PC-9 (cell line): Measurements from ENCODE around the gene ZNF709. TPM values are rescaled to one million over a fixed set of nuclear protein-coding genes. Genes with fewer than 3 reads are reported as not detected.

ENCODE experiments used
- BruUV-seq: library from RNA; stranded (reverse); fragments of 400-500 nt; replicated peaks from 2 replicates; lab custom pipeline; 2021; lab: Mats Ljungman, UMichigan
- CTCF ChIA-PET: fragments of 300-600 bp; sonication (Branson Sonifier 250); formaldehyde crosslinking; loops from one replicate; lab custom pipeline; 2022; ENCODE audit warnings: antibody characterized with exemption; lab: Charles Lee
- POLR2A ChIA-PET: fragments of 300-600 bp; sonication (Branson Sonifier 250); formaldehyde crosslinking; loops from one replicate; lab custom pipeline; 2022; ENCODE audit warnings: antibody characterized with exemption; ENCODE audit not compliant: unreplicated experiment; lab: Charles Lee
- DNase-seq, 2 experiments: peaks; one replicate each; pipeline versions ENCODE4 v3.0.0 to v3.0.0-alpha.2; 2015 to 2022; ENCODE audit warnings: mixed read lengths in 1 of 2
- H2AFZ ChIP-seq: fragments of 200-600 bp; sonication (generic); 2 replicates; pipeline ENCODE4 v1.8.1; 2017; ENCODE audit warnings: antibody characterized with exemption
- H3F3A ChIP-seq: fragments of 200-600 bp; sonication (generic); 2 replicates; pipeline ENCODE4 v1.8.1; 2017; ENCODE audit warnings: antibody characterized with exemption, mild to moderate bottlenecking, low read depth; ENCODE audit not compliant: insufficient read depth
- H3K27ac ChIP-seq: fragments of 200-600 bp; sonication (generic); 2 replicates; pipeline ENCODE4 v1.6.1; 2016; ENCODE audit warnings: mixed run types
- H3K27me3 ChIP-seq: fragments of 200-600 bp; sonication (generic); 2 replicates; pipeline ENCODE4 v1.6.1; 2016; ENCODE audit warnings: low read depth, mixed run types; ENCODE audit not compliant: insufficient read depth
- H3K36me3 ChIP-seq: fragments of 200-600 bp; sonication (generic); 2 replicates; pipeline ENCODE4 v1.6.1; 2016; ENCODE audit warnings: low read depth, mixed run types
- H3K4me1 ChIP-seq: fragments of 200-600 bp; sonication (generic); replicated peaks from 2 replicates; pipeline ENCODE4 v1.6.1; 2016; ENCODE audit warnings: mixed run types; ENCODE audit not compliant: insufficient read depth
- H3K4me2 ChIP-seq: fragments of 200-600 bp; sonication (generic); 2 replicates; pipeline ENCODE4 v1.6.1; 2017; ENCODE audit warnings: mixed run types
- H3K4me3 ChIP-seq: fragments of 200-600 bp; sonication (generic); 2 replicates; pipeline ENCODE4 v1.6.1; 2016; ENCODE audit warnings: mixed run types
- H3K79me2 ChIP-seq: fragments of 200-600 bp; sonication (generic); 2 replicates; pipeline ENCODE4 v1.6.1; 2017; ENCODE audit warnings: low read depth, mixed run types
- H3K9me2 ChIP-seq: fragments of 200-600 bp; sonication (generic); 2 replicates; pipeline ENCODE4 v1.8.1; 2017; ENCODE audit warnings: mild to moderate bottlenecking; ENCODE audit not compliant: insufficient read depth
- H3K9me3 ChIP-seq: fragments of 200-600 bp; sonication (generic); 2 replicates; pipeline ENCODE4 v1.8.1; 2016; ENCODE audit warnings: low read depth; ENCODE audit not compliant: insufficient read depth
- H4K20me1 ChIP-seq: fragments of 200-600 bp; sonication (generic); 2 replicates; pipeline ENCODE4 v1.8.1; 2017; ENCODE audit not compliant: insufficient read depth
- CTCF ChIP-seq: fragments of 200-600 bp; sonication (generic); conservative IDR thresholded peaks from 2 replicates; pipeline ENCODE4 v1.6.1; 2017; ENCODE audit warnings: mixed run types, antibody characterized with exemption, mild to moderate bottlenecking, moderate library complexity
- EZH2 ChIP-seq: fragments of 200-600 bp; sonication (generic); IDR thresholded peaks from 2 replicates; pipeline ENCODE4 v1.8.0; 2017; ENCODE audit warnings: antibody characterized with exemption, low read depth
- intact Hi-C: fragments of 100-400 bp; cut with micrococcal nuclease; formaldehyde crosslinking; loops from one replicate; pipeline ENCODE4 v1.10.0; 2022; ENCODE audit not compliant: unreplicated experiment
- total RNA-seq: library from RNA; stranded (reverse); gene quantifications from 2 replicates; pipeline ENCODE4 v1.2.3, GENCODE V29; 2021

The ZNF709 gene
- total RNA-seq, 1 experiment from 2014 or later: 1.6 TPM

GRCh38 chr19:12521996-12522395 lies 37.4 kb upstream of the ZNF709 start:
- H3K79me2 ChIP-seq: no peaks in the 10 kb centered on the region
- H3K9me2 ChIP-seq: no peaks in the 10 kb centered on the region
- peaks cover 89% of the 10 kb centered on the region for H3K9me3 ChIP-seq
- TF ChIP-seq CTCF (no peak), EZH2 (no peak)
- no peak overlapping the region for H3K4me2 ChIP-seq
- POLR2A ChIA-PET: no interaction called here
- CTCF ChIA-PET: no interaction called here
- no peak for DNase-seq
- no peak overlapping the region for H3K4me3 ChIP-seq
- H2AFZ ChIP-seq: no peak overlapping the region
- no peak overlapping the region for H3K27ac ChIP-seq
- H3K36me3 ChIP-seq: peaks cover 20% of the 10 kb centered on the region
- intact Hi-C loops: no loop called here
- no TSS peak for BruUV-seq
- H3K4me1 ChIP-seq: no peaks in the 10 kb centered on the region
- H4K20me1 ChIP-seq: no peaks in the 10 kb centered on the region
- H3K27me3 ChIP-seq: 0 out of 2 replicates have a peak, but pooled peaks cover 4% of the 10 kb centered on the region
- peaks cover 16% of the 10 kb centered on the region for H3F3A ChIP-seq

GRCh38 chr19:12513531-12514061 lies 29.0 kb upstream of the ZNF709 start:
- no peaks in the 10 kb centered on the region for H4K20me1 ChIP-seq
- no peak overlapping the region for H3K4me3 ChIP-seq
- H3K27me3 ChIP-seq: no peaks in the 10 kb centered on the region
- POLR2A ChIA-PET: no interaction called here
- H3K4me2 ChIP-seq: no peak overlapping the region
- CTCF ChIA-PET: no interaction called here
- no peaks in the 10 kb centered on the region; the same call in 1 of the 2 replicates for H3F3A ChIP-seq
- intact Hi-C loops: no loop called here
- peaks cover 35% of the 10 kb centered on the region; the same call in 1 of the 2 replicates for H3K9me3 ChIP-seq
- H2AFZ ChIP-seq: no peak overlapping the region
- BruUV-seq: no TSS peak
- H3K27ac ChIP-seq: no peak overlapping the region
- no peak for TF ChIP-seq EZH2
- no peak for TF ChIP-seq CTCF
- no peak for DNase-seq
- no peaks in the 10 kb centered on the region for H3K36me3 ChIP-seq
- no peaks in the 10 kb centered on the region for H3K79me2 ChIP-seq
- no peaks in the 10 kb centered on the region for H3K4me1 ChIP-seq
- no peaks in the 10 kb centered on the region for H3K9me2 ChIP-seq

- CTCF ChIA-PET: no interaction called here
Measured at GRCh38 chr19:12497032-12497431, 12.4 kb upstream of the ZNF709 start.

More at GRCh38 chr19:12497032-12497431, 12.4 kb upstream of the ZNF709 start:
- Histone ChIP-seq H3K79me2 (no peaks in the 10 kb centered on the region), H3K9me2 (no peaks in the 10 kb centered on the region), H3K9me3 (peaks cover 24% of the 10 kb centered on the region; the same call in 1 of the 2 replicates), H3K27me3 (no peaks in the 10 kb centered on the region), H2AFZ (no peak overlapping the region), H3K27ac (no peak overlapping the region), H3K4me1 (0 out of 2 replicates have a peak, but pooled peaks cover 6% of the 10 kb centered on the region), H3K4me2 (no peak overlapping the region), H3K4me3 (no peak overlapping the region), H3F3A (no peaks in the 10 kb centered on the region), H3K36me3 (no peaks in the 10 kb centered on the region; the same call in 1 of the 2 replicates), H4K20me1 (no peaks in the 10 kb centered on the region)
- intact Hi-C loops: no loop called here
- no TSS peak for BruUV-seq
- no peak for TF ChIP-seq CTCF
- no peak for TF ChIP-seq EZH2
- DNase-seq: no peak
- POLR2A ChIA-PET: no interaction called here
